Hippocampal formation (tissue), 2 donors: ENCODE data around the gene CISD3.
"Not testable (repeated sequence)": the region's sequence is repeated elsewhere in the genome, so short reads cannot be mapped to it uniquely, and the experiment has no call there.

Source experiments
- DNase-seq, 2 donors: peaks; one replicate each; lab custom pipeline; 2025; lab: John Stamatoyannopoulos, UW

CISD3 gene

DNA sequence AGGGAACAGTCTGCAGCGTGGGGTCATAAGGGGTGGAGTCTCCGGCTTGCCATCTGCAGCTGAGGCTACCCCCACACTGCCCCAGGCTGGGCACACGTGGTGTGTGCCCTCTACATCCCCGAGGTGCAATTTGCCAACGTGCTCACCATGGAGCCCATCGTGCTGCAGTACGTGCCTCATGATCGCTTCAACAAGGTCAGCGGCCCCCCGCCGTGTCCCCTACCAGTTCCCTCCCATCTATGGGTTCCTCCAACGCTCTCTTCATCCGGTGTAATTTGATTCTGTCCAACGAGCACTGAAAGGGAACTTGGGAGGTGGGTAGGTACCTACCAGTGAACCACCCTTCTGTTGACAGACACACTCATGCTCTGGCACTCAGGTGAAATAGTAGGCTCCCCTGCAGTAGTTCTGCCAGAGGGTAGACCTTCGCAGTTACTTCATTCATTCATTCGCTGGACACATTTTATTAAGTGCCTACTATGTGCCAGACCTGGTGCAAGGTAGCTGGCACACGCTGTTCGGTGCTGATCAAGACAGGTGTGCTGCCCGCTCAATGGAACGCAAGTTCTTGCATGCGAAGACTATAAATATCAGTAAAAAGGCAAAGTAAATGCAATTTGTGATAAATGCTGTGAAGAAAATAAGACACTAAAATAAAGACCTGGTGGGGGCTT, 22.3 kb upstream of the CISD3 start:
- no peak for DNase-seq

DNA sequence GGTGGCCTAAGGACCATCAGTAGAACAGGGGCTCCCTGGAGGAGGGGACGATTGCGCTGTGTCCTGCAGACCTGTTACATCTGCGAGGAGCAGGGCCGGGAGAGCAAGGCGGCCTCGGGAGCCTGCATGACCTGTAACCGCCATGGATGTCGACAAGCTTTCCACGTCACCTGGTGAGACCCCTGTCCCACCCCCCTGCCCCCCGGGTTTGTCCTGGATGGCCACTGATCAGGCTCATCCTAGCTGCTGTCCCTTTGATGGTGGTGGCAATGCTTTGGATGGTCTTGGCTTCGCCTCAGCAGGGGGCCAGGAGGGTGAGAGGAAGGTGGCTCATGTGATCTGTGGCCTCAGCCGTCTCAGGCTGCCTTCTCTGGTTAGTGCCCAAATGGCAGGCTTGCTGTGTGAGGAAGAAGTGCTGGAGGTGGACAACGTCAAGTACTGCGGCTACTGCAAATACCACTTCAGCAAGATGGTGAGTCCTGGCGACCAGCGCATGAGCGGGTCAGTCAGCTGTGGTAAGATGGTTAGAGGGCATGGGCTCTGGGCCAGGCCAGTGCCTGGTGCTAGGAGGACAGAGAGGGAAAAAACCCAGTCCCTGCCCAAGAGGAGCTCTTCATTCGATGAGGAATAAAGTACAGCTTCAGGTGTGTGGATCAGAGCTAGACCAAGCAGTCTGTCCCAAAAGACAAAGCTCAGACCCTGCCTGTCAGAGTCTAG, 20.9 kb upstream of the CISD3 start:
- no peak for DNase-seq

DNA sequence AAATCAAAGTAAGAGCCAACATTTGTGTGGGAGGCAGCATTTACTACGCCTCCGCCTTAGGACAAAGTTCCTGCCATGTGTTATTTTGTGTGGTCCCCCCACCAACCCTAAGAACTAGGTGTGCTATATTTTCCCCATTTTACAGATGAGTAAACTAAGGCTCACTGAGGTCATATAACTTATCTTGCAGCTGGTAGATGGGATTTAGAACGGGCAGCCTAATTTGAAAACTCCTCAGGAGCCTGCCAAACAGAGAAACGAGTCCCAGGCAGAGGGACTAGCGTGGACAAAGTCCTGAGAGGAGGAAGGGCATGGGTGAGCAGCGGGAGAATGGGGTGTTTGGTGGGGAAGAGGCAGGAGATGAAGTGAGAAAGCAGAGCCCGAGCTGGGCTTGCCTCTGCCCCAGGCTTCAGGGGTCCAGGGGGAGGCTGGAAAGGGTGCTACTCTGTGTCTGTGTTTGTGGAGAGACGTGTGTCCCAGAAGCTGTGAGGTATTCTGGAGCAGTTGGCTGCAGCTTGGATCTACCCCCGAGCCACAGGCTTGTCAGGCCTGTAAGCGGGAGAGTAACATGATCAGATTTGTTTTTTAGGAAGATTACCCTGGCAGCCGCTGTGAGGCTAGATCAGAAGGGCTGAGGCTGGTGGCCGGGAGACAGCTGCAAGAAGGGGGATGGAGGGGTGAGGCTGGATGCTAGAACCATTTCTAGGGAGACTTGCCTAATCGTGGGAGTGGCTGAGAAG, 20.1 kb upstream of the CISD3 start:
- DNase-seq, result no peak

DNA sequence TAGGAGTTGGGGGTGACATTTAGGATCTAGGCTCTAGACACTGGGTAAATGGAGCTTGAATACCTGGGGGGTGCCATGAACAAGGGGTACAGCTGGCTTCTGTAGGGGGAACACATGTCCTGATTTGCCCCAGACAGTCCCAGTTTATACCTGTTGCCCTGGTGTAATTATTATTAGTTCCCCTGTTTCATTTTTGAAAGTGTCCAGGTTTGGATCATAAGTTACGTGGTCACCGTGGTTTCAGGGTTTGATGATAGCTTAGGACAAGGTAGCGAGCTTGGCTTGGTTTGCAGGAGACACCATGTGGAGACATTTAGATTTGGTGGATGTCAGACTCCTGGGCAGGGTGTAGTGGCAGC, 19.6 kb upstream of the CISD3 start:
- DNase-seq, result no peak

DNA sequence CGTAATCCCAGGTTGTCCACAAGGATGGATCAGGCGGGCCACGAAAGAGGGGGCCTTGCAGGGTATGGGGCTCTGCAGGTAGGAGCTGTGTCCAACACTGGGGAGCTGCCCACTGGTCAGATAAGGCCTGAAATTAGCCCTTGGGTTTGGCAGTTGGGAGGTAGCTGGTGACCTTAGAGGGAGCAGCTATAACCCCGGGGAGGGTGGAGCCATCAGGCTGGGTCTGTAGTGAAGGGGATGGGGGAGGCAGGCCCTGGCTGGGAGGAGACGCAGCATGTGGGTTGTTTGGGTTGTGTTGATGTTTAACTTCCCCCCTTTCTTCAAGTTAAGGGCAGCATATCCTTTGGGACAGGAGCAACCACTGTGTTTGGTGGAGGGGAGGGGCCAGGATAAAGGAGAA, 19.2 kb upstream of the CISD3 start:
- DNase-seq, result no peak

DNA sequence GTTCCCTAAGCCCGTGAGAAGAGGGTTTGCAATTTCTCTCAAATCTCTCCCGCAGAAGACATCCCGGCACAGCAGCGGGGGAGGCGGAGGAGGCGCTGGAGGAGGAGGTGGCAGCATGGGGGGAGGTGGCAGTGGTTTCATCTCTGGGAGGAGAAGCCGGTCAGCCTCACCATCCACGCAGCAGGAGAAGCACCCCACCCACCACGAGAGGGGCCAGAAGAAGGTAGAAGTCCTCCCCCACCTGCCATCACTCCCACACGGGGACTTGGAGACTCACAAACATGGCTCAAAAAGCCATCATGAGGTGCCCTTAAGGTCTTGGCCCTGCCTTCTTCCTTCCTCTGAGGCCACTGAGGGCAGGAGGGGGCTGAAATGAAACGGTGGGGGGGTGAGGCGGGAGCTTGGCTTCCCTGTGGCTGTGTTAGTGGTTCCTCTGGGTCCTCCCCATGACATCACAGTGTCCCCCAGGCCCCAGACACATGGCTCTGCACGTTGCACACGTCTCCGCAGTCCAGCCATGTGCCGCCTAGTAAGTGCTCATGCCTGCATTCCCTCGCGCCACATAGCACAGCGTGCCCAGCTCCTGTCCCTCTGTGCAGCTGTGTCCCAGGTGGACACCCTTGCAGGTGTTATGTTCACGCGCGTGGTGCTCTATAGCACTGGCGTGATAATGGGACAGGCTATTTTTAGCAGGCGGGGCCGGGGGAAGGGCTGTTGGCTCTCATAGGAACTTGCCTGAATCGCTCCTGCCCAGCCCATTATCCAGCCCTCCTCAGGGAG, 18.2 kb upstream of the CISD3 start:
- DNase-seq, result no peak

DNA sequence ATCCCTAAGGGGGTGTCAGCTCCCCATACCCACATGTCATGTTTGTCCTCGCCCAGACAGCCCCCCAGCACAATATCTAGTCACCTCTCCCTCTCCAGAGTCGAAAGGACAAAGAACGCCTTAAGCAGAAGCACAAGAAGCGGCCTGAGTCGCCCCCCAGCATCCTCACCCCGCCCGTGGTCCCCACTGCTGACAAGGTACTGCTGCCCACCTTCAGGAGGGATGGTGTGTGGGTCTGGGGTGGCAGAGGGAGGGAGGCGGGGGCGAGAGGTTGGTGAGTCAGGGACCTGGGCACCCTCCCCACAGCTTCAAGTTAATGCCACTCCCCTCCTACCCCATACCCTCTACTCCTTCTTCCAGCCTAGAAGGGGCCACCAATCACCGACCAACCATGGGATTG, 17.5 kb upstream of the CISD3 start:
- DNase-seq, result no peak

DNA sequence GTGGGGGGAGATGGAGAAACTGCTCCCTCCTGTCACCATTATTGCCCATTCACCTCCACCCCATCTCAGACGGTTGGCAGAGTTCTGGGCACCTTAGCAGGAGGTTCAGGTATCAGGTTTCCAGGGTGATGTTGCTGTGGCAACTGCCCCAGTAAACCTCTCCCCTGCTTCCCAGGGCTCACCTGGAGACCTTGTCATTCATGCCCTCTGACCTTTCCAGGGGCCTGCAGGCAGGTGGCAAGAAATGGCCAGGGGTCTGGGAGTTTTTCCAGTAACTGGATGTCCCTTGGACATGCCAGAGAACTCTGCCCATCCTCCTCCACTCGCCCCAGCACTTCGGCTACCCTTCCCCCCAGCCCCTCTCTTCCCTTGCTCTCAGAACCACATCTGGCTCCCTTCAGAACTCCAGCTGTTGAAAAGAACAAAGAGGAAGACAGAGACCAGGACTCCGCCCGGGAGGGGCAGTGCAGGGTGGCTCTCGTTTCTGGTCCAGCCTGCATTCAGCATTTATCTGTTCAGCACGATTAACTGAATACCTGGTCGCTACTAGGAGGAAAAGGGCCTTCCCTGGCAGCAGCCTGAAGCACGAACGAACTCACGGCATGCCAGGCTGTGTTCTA, 16.6 kb upstream of the CISD3 start:
- no peak for DNase-seq

DNA sequence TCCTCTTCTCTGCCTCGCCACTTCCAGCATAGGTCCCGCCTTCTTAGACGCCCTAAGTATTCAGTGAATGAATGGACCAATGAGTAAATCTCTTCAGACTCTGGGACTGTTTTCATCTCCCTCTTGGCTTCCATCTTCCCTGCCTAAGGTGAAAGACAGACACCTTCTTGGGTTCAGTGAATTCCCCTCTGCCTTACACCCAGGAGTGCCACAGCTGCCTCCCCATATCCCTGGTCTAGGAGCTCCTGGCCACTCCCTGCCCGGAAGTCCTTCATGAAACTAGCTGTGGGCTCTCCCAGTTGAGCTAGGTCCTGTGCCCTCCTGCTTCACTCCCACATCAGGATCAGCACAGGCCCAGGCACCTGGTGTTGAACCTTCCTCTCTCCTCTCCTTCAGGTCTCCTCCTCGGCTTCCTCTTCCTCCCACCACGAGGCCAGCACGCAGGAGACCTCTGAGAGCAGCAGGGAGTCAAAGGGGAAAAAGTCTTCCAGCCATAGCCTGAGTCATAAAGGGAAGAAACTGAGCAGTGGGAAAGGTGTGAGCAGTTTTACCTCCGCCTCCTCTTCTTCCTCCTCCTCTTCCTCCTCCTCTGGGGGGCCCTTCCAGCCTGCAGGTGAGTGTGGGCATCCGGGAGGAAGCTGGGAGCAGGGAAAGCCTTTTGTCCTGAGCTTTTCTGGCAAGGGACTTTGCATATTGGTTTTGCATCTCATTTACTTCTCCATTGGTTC, 14.8 kb upstream of the CISD3 start:
- DNase-seq, result no peak

DNA sequence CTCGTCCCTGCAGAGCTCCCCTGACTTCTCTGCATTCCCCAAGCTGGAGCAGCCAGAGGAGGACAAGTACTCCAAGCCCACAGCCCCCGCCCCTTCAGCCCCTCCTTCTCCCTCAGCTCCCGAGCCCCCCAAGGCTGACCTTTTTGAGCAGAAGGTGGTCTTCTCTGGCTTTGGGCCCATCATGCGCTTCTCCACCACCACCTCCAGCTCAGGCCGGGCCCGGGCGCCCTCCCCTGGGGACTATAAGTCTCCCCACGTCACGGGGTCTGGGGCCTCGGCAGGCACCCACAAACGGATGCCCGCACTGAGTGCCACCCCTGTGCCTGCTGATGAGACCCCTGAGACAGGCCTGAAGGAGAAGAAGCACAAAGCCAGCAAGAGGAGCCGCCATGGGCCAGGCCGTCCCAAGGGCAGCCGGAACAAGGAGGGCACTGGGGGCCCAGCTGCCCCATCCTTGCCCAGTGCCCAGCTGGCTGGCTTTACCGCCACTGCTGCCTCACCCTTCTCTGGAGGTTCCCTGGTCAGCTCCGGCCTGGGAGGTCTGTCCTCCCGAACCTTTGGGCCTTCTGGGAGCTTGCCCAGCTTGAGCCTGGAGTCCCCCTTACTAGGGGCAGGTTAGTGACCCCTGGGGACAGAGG, 13.7 kb upstream of the CISD3 start:
- no peak for DNase-seq

DNA sequence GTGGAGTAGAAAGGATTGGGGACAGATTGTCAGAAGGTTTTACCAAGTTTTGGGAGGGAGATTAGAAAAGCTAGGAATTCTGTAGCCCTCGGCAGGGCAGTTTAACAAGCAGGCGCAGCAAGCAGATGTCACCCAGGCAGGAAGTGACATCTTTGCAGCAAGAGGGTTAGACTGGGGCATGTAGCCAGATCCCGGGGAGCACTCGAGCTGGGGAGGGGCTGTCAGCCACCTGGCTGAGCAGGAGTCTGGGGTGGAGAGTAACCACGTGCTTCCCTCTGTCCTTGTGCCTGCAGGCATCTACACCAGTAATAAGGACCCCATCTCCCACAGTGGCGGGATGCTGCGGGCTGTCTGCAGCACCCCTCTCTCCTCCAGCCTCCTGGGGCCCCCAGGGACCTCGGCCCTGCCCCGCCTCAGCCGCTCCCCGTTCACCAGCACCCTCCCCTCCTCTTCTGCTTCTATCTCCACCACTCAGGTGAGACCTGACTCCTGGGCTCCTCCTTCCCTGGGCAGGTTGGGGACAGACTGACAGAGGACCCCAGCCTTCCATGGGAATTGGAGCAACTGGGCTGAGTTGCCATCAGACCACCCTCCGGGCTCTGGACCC, 12.9 kb upstream of the CISD3 start:
- DNase-seq, result no peak

DNA sequence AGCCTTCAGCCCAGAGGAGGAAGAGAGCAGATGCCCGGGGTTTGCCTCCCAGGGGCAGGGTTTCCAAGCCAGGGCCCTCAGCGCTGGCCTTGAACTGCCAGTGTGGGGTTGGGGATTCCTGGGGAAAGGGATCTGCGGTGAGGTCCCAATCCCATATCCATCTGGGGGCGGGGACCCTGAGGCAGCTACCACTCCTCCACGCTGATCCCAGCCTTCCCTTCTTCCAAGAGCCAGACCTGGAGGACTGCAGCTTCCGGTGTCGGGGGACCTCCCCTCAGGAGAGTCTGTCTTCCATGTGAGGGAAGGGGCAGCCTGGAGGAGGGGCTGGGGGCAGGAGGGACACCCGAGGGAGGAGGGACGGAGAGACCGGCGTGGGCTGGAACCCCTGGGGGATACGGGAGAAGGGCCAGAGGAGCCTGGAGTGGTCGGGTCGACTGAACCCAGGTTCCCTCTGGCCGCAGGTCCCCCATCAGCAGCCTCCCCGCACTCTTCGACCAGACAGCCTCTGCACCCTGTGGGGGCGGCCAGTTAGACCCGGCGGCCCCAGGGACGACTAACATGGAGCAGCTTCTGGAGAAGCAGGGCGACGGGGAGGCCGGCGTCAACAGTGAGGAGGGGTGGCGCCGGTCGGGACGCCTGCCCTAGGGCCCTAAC, 10.7 kb upstream of the CISD3 start:
- DNase-seq, result no peak

DNA sequence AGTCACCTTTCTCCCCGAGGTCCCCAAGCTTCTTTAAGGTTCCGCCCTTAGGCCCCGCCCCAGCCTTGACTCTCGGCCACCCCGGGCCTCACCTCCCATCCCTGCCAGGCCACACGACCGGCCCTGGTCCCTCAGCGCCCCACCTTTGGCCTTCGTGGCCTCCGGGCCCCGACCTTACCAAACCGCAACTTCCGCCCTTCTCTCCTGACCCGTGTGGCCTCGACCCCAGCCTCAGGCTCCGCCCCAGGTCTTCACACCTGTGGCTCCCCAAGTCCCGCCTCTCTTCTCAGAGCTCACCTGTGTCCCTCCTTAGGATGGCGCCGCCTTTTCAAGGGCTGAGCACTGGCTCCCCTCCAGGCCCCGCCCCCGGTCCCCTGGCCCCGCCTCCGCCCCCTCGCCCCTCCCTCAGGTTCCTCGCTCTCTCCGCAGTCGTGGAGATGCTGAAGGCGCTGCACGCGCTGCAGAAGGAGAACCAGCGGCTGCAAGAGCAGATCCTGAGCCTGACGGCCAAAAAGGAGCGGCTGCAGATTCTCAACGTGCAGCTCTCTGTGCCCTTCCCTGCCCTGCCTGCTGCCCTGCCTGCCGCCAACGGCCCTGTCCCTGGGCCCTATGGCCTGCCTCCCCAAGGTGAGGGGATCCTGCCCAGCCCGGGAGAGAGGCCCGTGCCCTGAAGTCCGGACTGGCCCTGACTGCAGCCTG, 10.0 kb upstream of the CISD3 start:
- DNase-seq, result no peak

DNA sequence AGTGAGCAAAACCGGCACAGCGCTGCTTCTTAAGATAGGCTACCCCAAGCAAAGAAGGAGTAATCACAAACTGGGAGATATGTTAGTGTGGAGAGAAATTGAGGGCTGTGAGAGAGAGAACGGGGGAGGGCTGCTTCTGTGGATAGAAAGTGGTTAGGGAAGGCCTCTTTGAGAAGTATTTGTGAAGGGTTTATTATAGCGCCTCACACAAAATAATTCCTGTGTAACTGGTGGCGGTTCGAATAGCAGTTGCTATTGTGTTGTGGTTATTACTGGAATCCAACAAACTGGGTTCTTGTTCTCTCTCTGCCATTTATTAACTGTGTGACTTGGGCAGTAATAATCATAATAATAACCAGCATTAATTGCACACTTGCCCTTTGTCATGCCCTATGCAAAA, 9.2 kb upstream of the CISD3 start:
- no peak for DNase-seq

DNA sequence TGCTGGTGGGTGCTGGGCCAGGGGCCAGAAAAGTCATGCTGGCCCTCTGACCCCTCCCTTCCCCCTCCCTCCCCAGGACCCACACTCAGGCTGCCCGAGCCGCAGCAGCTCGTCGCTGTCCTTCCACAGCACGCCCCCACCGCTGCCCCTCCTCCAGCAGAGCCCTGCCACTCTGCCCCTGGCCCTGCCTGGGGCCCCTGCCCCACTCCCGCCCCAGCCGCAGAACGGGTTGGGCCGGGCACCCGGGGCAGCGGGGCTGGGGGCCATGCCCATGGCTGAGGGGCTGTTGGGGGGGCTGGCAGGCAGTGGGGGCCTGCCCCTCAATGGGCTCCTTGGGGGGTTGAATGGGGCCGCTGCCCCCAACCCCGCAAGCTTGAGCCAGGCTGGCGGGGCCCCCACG, 8.3 kb upstream of the CISD3 start:
- no peak for DNase-seq

DNA sequence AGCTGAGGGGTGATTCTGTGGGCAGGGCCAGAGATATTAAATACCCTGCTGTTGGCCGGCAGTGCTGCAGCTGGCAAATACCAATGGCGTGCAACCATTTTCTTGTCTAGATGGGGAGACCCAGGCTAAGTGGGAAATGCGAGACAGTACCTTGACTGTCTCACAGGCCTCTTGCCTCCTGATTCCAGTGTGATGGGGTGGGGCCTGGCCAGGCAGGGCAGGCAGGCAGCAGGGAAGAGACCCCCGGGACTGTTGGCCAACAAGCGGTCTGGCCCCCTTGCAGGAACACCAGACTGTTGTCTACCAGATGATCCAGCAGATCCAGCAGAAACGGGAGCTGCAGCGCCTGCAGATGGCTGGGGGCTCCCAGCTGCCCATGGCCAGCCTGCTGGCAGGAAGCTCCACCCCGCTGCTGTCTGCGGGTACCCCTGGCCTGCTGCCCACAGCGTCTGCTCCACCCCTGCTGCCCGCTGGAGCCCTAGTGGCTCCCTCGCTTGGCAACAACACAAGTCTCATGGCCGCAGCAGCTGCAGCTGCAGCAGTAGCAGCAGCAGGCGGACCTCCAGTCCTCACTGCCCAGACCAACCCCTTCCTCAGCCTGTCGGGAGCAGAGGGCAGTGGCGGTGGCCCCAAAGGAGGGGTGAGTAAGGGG, 5.7 kb upstream of the CISD3 start:
- DNase-seq, result peak; percentile 85 to 88

DNA sequence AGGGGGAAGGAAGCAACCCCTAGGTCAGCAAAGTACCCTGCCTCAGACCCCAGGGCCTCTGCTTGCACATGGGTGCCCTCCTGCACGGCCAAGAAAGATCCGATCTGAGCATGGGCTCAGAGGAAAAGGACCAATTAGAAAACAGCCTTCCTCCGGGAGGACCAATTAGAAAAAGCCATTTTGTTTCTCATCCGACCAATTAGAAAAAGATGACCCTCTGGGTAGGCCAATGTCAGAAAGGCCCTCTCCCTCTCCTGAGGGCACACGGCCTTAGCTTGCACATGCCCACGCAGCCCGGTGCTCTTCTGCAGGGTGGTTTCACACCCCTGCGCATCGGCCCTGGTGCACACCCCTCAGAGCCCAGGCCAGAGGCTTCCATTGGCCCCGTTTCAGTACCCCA, 5.1 kb upstream of the CISD3 start:
- DNase-seq, result no peak

DNA sequence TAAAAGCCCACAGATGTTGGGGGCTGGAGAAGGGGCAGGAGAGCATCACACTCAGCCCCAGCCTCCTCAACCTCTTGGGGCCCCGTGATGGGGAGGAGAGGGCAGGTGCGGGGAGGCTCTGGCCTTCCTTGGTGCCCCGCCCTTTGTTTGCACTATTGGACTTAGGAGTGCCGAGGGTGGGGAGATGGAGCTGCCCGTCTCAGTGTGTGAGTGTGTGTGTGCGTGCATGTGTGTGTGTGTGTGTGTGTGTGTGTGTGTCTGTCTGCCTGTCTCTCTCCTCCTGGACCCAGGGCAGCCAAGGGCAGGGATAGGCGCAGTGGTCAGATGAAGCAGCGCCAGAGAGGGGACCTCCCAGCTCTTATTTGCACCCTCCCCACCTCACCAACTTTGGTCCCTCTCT, 4.0 kb upstream of the CISD3 start:
- DNase-seq, result not testable (repeated sequence)

DNA sequence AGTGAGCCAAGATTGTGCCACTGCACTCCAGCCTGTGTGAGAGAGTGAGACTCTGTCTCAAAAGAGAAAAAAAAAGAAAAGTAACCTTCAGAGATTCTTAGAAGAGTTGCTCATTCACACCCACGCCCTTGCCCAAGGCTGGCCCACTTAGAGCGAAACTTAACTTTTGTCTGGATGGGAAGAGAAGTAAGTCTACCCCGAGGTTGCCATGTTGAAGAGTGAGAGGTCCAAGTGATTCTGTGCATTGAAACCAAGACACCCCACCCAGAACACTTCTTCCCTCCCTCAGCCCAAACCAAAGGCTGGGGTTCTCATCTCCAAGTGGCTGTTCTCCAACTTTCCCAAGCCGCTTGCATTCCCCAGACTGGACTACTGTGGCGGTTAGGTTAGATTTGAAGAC, 2.4 kb upstream of the CISD3 start:
- DNase-seq, result no peak
